ENCODE results near the gene TEX2.

DNA sequence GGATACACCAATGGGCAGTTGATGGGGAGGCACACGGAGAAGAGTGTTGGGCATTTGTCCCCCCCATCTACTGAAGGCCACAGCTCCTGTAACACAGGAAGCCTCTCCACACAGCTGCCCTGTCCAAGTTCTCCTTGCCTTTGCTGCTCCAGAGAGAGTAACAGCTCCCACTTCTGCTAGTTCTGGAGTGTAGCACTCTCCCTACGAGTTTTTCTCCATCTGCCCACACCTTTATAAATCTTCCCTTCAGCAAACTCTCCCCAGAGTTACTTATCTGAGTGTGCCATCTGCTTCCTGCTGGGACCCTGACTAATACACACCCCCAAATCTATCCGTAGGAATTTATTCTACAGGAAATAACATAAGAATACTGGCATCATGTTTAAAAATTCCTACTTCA, 90.5 kb downstream of the TEX2 start:
- TF ChIP-seq CTCF (IDR thresholded peaks at IDR 0.05; ENCODE audit: insufficient read depth, low read length, poor library complexity, severe bottlenecking), result no peak
- TF ChIP-seq EZH2phosphoT487 (conservative IDR thresholded peaks at IDR 0.05; ENCODE audit: low read length), result no peak

Measured in SU-DHL-6 (cell line).